ENCODE results near the gene ZXDC.

GRCh38 chr3:126456211-126456610 is 19.5 kb downstream of the ZXDC start:
- TF ChIP-seq CTCF (conservative IDR thresholded peaks at IDR 0.05; ENCODE audit: low read length) (no peak), EZH2phosphoT487 (IDR thresholded peaks at IDR 0.05; ENCODE audit: borderline replicate concordance) (no peak)

Measured in Loucy (cell line).